ENCODE data around the gene STUM.

Gene STUM

DNA sequence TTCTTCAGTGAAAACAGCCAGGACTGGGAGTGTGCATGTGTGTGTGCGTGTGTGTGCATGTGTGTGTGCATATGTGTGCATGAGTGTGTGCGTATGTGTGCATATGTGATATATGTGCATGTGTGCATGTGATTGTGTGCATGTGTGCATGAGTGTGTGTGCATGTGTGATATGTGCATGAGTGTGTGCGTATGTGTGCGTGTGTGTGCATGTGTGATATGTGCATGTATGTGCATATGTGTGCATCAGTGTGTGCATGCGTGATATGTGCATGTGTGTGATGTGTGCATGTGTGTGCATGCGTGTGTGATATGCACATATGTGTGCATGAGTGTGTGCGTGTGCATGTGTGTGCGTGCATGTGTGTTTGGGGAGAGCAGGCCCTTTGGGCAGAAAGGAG, 100.7 kb downstream of the STUM start:
- DNase-seq (ENCODE audit: low spot score), result no peak
- ChIA-PET POLR2A (ENCODE audit: low non-redundant PET) (no interaction called here), CTCF (interaction anchor here (0.6 to 1.3 kb wide), 5 partner anchors 8 to 202 kb away, joined by 3 to 5 read pairs (median 3); no protein-coding TSS in a partner anchor)
- TF ChIP-seq, protein P1, sequence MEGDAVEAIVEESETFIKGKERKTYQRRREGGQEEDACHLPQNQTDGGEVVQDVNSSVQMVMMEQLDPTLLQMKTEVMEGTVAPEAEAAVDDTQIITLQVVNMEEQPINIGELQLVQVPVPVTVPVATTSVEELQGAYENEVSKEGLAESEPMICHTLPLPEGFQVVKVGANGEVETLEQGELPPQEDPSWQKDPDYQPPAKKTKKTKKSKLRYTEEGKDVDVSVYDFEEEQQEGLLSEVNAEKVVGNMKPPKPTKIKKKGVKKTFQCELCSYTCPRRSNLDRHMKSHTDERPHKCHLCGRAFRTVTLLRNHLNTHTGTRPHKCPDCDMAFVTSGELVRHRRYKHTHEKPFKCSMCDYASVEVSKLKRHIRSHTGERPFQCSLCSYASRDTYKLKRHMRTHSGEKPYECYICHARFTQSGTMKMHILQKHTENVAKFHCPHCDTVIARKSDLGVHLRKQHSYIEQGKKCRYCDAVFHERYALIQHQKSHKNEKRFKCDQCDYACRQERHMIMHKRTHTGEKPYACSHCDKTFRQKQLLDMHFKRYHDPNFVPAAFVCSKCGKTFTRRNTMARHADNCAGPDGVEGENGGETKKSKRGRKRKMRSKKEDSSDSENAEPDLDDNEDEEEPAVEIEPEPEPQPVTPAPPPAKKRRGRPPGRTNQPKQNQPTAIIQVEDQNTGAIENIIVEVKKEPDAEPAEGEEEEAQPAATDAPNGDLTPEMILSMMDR (conservative IDR thresholded peaks at IDR 0.05; ENCODE audit: low read depth), result no peak
- no peak overlapping the region for H3K27ac ChIP-seq

DNA sequence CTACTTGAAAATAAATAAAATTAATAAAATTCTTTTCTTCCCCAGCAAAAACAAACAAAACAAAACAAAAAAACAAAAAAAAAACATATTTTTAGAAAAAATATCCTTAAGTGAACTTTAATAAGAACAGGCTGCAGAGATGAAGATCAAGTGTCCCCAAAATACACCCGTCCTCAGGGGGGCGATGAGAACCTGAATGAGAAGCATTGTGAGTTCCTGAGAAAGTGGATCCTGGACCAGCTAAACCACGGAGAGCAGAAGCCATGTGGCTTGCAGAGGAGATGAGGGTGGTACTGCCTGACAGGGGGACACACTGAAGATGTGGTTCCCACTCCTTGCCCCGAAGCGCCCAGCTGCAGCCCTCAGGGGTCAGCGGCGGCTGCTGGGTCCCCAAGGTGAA, 101.2 kb downstream of the STUM start:
- TF ChIP-seq, protein P1 (conservative IDR thresholded peaks at IDR 0.05; ENCODE audit: low read depth), result no peak
- ChIA-PET CTCF (interaction anchor here (0.6 to 1.4 kb wide), 8 partner anchors 9 to 203 kb away, joined by 3 to 5 read pairs (median 3); no protein-coding TSS in a partner anchor), POLR2A (ENCODE audit: low non-redundant PET) (interaction anchor here (0.6 kb wide), 1 partner anchor 28 kb away, joined by 4 read pairs; no protein-coding TSS in a partner anchor)
- DNase-seq (ENCODE audit: low spot score), result no peak
- no peak overlapping the region for H3K27ac ChIP-seq

DNA sequence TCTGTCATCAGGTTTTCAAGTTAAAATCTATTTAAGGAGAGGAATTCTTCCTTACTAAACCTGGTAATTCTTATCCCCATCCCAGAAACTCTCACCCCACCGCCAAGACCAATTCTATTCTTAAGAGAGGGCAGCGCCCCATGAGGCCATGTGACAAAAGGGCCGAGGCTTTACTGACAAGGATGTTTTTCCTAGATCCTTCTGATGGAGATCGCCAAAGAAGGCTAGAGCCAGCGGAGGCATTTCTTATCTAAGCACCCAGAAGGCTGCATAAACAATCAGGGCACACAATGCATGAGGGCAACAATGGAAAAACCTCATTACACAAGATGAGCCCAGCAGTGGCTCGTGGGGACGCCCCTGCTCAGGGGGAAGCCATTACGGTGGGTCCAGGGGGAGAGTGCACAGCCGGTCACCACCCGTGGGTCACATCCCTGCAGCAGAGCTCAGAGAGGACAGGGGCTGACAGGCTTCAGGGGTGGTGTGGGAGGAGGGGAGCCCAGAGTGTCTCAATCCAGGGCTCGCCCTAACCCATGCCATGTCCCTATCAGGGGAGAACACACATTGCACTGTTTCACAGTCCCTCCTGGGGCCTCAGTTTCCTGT, 101.8 kb downstream of the STUM start:
- no peak for DNase-seq (ENCODE audit: low spot score)
- no peak overlapping the region for H3K27ac ChIP-seq
- CTCF ChIA-PET, result interaction anchor here (0.9 to 1.4 kb wide), 5 partner anchors 9 to 183 kb away, joined by 3 to 5 read pairs (median 4); no protein-coding TSS in a partner anchor
- TF ChIP-seq, protein P1 (conservative IDR thresholded peaks at IDR 0.05; ENCODE audit: low read depth), result no peak
- POLR2A ChIA-PET (ENCODE audit: low non-redundant PET), result interaction anchor here (0.6 kb wide), 1 partner anchor 27 kb away, joined by 4 read pairs; no protein-coding TSS in a partner anchor

DNA sequence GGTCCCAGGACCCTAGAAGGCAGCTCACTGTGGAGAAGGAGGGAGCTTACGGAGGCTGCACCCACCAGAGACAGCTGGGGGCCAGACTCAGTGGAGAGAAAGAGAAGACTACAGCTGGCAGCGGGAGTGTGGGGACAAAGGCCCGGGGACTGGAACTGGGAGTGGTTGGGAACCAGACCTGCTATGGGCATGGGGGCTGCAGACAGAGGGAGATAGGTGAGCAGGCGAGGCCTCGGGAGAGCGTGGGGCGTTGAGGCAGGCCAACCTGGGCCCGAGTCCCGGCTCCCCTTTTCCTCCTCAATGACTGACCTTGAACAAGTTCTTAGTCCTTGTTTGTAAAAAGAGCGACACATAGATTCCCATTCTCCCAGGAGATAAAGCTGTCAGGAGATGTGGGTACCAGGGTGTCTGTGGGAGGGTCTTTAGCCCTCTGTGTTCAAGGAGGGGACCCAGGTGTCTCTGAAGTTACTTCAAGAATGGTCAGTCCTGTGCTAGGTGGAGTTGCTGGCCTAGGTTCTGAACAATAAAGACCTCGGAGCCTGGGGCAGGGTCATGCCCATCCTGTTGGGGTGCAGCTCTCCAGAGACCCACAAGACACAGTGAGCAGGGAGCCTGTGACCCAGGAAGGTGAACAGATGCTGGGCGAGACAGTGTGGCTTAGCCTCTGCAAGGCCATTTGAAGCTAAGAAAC, 102.6 kb downstream of the STUM start:
- no peak for DNase-seq (ENCODE audit: low spot score)
- H3K27ac ChIP-seq, result no peak overlapping the region
- ChIA-PET CTCF (interaction anchor here (1.1 to 1.2 kb wide), 2 partner anchors 11 to 177 kb away, joined by 4 to 8 read pairs; no protein-coding TSS in a partner anchor), POLR2A (ENCODE audit: low non-redundant PET) (no interaction called here)
- TF ChIP-seq, protein P1 (conservative IDR thresholded peaks at IDR 0.05; ENCODE audit: low read depth), result no peak

DNA sequence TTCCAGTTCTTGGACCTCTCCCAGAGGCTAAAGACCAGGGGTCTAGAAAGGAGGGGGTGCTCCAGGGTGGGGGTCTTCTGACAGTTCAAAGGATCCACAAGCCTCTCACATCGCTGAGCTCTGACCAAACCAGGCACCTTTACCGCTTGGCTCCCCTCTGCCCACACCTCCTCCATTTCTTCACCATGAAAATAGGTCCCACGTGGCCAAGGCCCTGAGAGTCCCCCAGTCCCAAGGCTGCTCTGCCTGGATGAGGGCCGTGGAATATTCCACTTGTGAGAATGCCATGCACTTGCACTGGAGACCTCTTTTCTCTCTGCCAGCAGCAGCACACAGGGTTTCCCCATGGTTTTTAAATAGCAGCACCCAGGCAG, 103.2 kb downstream of the STUM start:
- ChIA-PET CTCF (interaction anchor here (0.6 to 1.1 kb wide), 3 partner anchors 11 to 17 kb away, joined by 3 to 8 read pairs (median 4); no protein-coding TSS in a partner anchor), POLR2A (ENCODE audit: low non-redundant PET) (no interaction called here)
- TF ChIP-seq, protein P1 (conservative IDR thresholded peaks at IDR 0.05; ENCODE audit: low read depth), result no peak
- no peak overlapping the region for H3K27ac ChIP-seq
- no peak for DNase-seq (ENCODE audit: low spot score)

DNA sequence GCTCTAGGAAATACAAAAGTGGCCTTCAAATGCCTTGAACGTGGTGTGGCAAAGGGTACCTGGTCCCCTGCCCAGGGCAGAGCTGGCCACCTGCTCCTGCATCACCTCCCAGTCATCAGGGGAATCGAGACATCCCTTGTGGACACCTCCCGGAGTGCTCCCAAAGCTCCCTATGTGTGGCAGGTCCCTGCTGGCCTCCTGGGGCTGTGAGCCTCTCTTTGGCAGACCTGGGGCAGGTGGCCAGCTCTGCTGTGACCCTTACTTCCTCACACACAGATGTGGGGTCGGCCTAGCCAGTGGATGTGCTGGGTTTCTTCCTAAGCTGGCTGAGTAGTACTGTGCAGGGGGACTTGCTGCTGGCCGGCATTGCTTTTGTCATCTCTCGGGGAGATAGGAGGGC, 104.0 kb downstream of the STUM start:
- no peak for DNase-seq (ENCODE audit: low spot score)
- TF ChIP-seq, protein P1 (conservative IDR thresholded peaks at IDR 0.05; ENCODE audit: low read depth), result no peak
- CTCF ChIA-PET, result interaction anchor here (0.5 to 0.9 kb wide), 5 partner anchors 18 to 176 kb away, joined by 3 to 4 read pairs (median 3); no protein-coding TSS in a partner anchor
- POLR2A ChIA-PET (ENCODE audit: low non-redundant PET), result no interaction called here
- no peak overlapping the region for H3K27ac ChIP-seq
